ENCODE data around the gene BCKDHB. TPM values are rescaled to one million over a fixed set of nuclear protein-coding genes. Genes with fewer than 3 reads are reported as not detected.

The BCKDHB gene
- total RNA-seq, 3 donors from 2014 or later (not counting 1 experiment from before 2014, with no cell fraction given): 11.1 to 13.7 (median 12.8) TPM

GRCh38 chr6:80185492-80185891 lies 79.0 kb downstream of the BCKDHB start:
- H3K9me3 Mint-ChIP-seq: no peaks in the 10 kb centered on the region
- no peak for ATAC-seq

GRCh38 chr6:80186082-80186481 lies 79.6 kb downstream of the BCKDHB start:
- no peaks in the 10 kb centered on the region for H3K9me3 Mint-ChIP-seq
- TF ChIP-seq CTCF (IDR thresholded peaks at IDR 0.05): no peak
- no peak overlapping the region for H3K4me3 ChIP-seq (ENCODE audit: low read length)

More at GRCh38 chr6:80185492-80185891, 79.0 kb downstream of the BCKDHB start:
- H3K9me3 ChIP-seq (ENCODE audit: control insufficient read depth, insufficient read depth, low read length): no peaks in the 10 kb centered on the region
- no peaks in the 10 kb centered on the region for H3K27me3 Mint-ChIP-seq (ENCODE audit: low read depth in 2 of 2)
- WGBS (ENCODE audit: insufficient coverage): 95% methylated on average over 2 of the region's 2 CpGs
- no peaks in the 10 kb centered on the region for H3K27me3 ChIP-seq (ENCODE audit: control insufficient read depth, insufficient read depth, low read length)
- no peaks in the 10 kb centered on the region for H3K4me1 ChIP-seq (ENCODE audit: control insufficient read depth, insufficient read depth, low read length)
- no peaks in the 10 kb centered on the region for H3K36me3 ChIP-seq (ENCODE audit: control insufficient read depth, insufficient read depth, low read length)
- no peak overlapping the region for H3K27ac Mint-ChIP-seq
- TF ChIP-seq CTCF (IDR thresholded peaks at IDR 0.05): no peak
- H3K4me3 ChIP-seq (ENCODE audit: low read length): no peak overlapping the region
- no peaks in the 10 kb centered on the region for H3K4me1 Mint-ChIP-seq
- DNase-seq: no peak
- peaks cover 10% of the 10 kb centered on the region for H3K36me3 Mint-ChIP-seq
- intact Hi-C loops (cut with micrococcal nuclease): no loop called here
- H3K27ac ChIP-seq (ENCODE audit: low read length): no peak overlapping the region
- no peak overlapping the region for H3K4me3 Mint-ChIP-seq

GRCh38 chr6:80196906-80197305 lies 90.4 kb downstream of the BCKDHB start:
- Histone ChIP-seq H3K4me3 (ENCODE audit: low read length) (no peak overlapping the region), H3K27ac (ENCODE audit: low read length) (no peak overlapping the region), H3K9me3 (ENCODE audit: control insufficient read depth, insufficient read depth, low read length) (no peaks in the 10 kb centered on the region), H3K36me3 (ENCODE audit: control insufficient read depth, insufficient read depth, low read length) (no peaks in the 10 kb centered on the region), H3K27me3 (ENCODE audit: control insufficient read depth, insufficient read depth, low read length) (no peaks in the 10 kb centered on the region), H3K4me1 (ENCODE audit: control insufficient read depth, insufficient read depth, low read length) (no peaks in the 10 kb centered on the region)
- no peaks in the 10 kb centered on the region for H3K27me3 Mint-ChIP-seq (ENCODE audit: low read depth in 2 of 2)
- no peak overlapping the region for H3K27ac Mint-ChIP-seq
- no peaks in the 10 kb centered on the region for H3K36me3 Mint-ChIP-seq
- DNase-seq (no peak), ATAC-seq (no peak)
- no peak overlapping the region for H3K4me3 Mint-ChIP-seq
- no peak for TF ChIP-seq CTCF (IDR thresholded peaks at IDR 0.05)
- intact Hi-C loops (cut with micrococcal nuclease): no loop called here
- H3K4me1 Mint-ChIP-seq: no peaks in the 10 kb centered on the region
- WGBS (ENCODE audit: insufficient coverage): 94% methylated on average over 3 of the region's 4 CpGs
- no peaks in the 10 kb centered on the region for H3K9me3 Mint-ChIP-seq

More at GRCh38 chr6:80186082-80186481, 79.6 kb downstream of the BCKDHB start:
- H3K27me3 Mint-ChIP-seq (ENCODE audit: low read depth in 2 of 2): no peaks in the 10 kb centered on the region
- no peak for ATAC-seq
- H3K4me1 Mint-ChIP-seq: no peaks in the 10 kb centered on the region
- H3K4me1 ChIP-seq (ENCODE audit: control insufficient read depth, insufficient read depth, low read length): no peaks in the 10 kb centered on the region
- no peaks in the 10 kb centered on the region for H3K9me3 ChIP-seq (ENCODE audit: control insufficient read depth, insufficient read depth, low read length)
- H3K36me3 ChIP-seq (ENCODE audit: control insufficient read depth, insufficient read depth, low read length): no peaks in the 10 kb centered on the region
- no peak overlapping the region for H3K27ac Mint-ChIP-seq
- intact Hi-C loops (cut with micrococcal nuclease): no loop called here
- H3K4me3 Mint-ChIP-seq: no peak overlapping the region
- no peaks in the 10 kb centered on the region for H3K27me3 ChIP-seq (ENCODE audit: control insufficient read depth, insufficient read depth, low read length)
- peaks cover 10% of the 10 kb centered on the region for H3K36me3 Mint-ChIP-seq
- no peak for DNase-seq
- no peak overlapping the region for H3K27ac ChIP-seq (ENCODE audit: low read length)
- 93% methylated on average over 7 of the region's 7 CpGs for WGBS (ENCODE audit: insufficient coverage)

- H3K27me3 ChIP-seq (ENCODE audit: control insufficient read depth, insufficient read depth, low read length): no peaks in the 10 kb centered on the region
- H3K4me3 ChIP-seq (ENCODE audit: low read length): no peak overlapping the region
- ATAC-seq (no peak), DNase-seq (no peak)
- no peak for TF ChIP-seq CTCF (IDR thresholded peaks at IDR 0.05)
- no peak overlapping the region for H3K27ac Mint-ChIP-seq
- WGBS (ENCODE audit: insufficient coverage): 100% methylated on average over 1 of the region's 1 CpG
- no peaks in the 10 kb centered on the region for H3K36me3 Mint-ChIP-seq
- H3K4me3 Mint-ChIP-seq: no peak overlapping the region
- H3K4me1 ChIP-seq (ENCODE audit: control insufficient read depth, insufficient read depth, low read length): no peaks in the 10 kb centered on the region
- H3K36me3 ChIP-seq (ENCODE audit: control insufficient read depth, insufficient read depth, low read length): no peaks in the 10 kb centered on the region
- no peak overlapping the region for H3K27ac ChIP-seq (ENCODE audit: low read length)
- intact Hi-C loops (cut with micrococcal nuclease): no loop called here
- no peaks in the 10 kb centered on the region for H3K9me3 Mint-ChIP-seq
- no peaks in the 10 kb centered on the region for H3K27me3 Mint-ChIP-seq (ENCODE audit: low read depth in 2 of 2)
- no peaks in the 10 kb centered on the region for H3K4me1 Mint-ChIP-seq
- no peaks in the 10 kb centered on the region for H3K9me3 ChIP-seq (ENCODE audit: control insufficient read depth, insufficient read depth, low read length)
Measured at GRCh38 chr6:80197474-80197873, 91.0 kb downstream of the BCKDHB start.
